Breast epithelium (tissue), 4 donors: Measurements from ENCODE around the gene TYK2. TPM values are rescaled to one million over a fixed set of nuclear protein-coding genes. Genes with fewer than 3 reads are reported as not detected.

Experiments
- DNase-seq, 2 donors: peaks; one replicate each; pipeline ENCODE4 v3.0.0-alpha.2; 2019; ENCODE audit warnings: low spot score in 2 of 2
- H3K27ac ChIP-seq, 2 donors: fragments of 200-600 bp; sonication (generic) in 1 of 2; one replicate each; pipeline ENCODE4 v1.5.1; 2016 to 2019; ENCODE audit warnings: mild to moderate bottlenecking in 1 of 2
- H3K27me3 ChIP-seq, 2 donors: fragments of 200-600 bp; sonication (generic) in 1 of 2; one replicate each; pipeline versions ENCODE4 v1.5.1 to v1.6.0; 2017 to 2019; ENCODE audit warnings: control low read depth in 1 of 2, mild to moderate bottlenecking in 1 of 2
- H3K36me3 ChIP-seq: fragments of 200-600 bp; one replicate; pipeline ENCODE4 v1.5.1; 2019
- H3K4me1 ChIP-seq, 2 donors: fragments of 200-600 bp; sonication (generic); one replicate each; pipeline ENCODE4 v1.5.1; 2016 to 2019; ENCODE audit warnings: control low read depth in 1 of 2
- H3K4me3 ChIP-seq, 3 donors: fragments of 200-600 bp; sonication (generic); 1 replicate in 2 of 3; 2 replicates in 1 of 3; pipeline ENCODE4 v1.5.1; 2016 to 2019; ENCODE audit warnings: mild to moderate bottlenecking in 3 of 3, moderate library complexity in 2 of 3
- H3K9me3 ChIP-seq, 2 donors: fragments of 200-600 bp; sonication (generic) in 1 of 2; one replicate each; pipeline ENCODE4 v1.5.1; 2016 to 2019; ENCODE audit warnings: control low read depth in 1 of 2
- CTCF ChIP-seq, 3 donors: fragments of 450-650 bp; IDR thresholded peaks; one replicate each; pipeline ENCODE4 v1.5.1; 2016 to 2017; ENCODE audit warnings: antibody characterized with exemption in 3 of 3, mild to moderate bottlenecking in 3 of 3, moderate library complexity in 3 of 3
- POLR2A ChIP-seq: fragments of 450-650 bp; IDR thresholded peaks from one replicate; pipeline ENCODE4 v1.6.1; 2016; ENCODE audit warnings: antibody characterized with exemption, mild to moderate bottlenecking, moderate library complexity
- POLR2AphosphoS5 ChIP-seq, 3 donors: sonication (generic); formaldehyde crosslinking; IDR thresholded peaks; one replicate each; pipeline ENCODE4 v1.6.1; 2017; ENCODE audit warnings: antibody characterized with exemption in 3 of 3
- intact Hi-C: fragments of 100-400 bp; cut with DNase I; formaldehyde crosslinking; loops from one replicate; pipeline ENCODE4 v1.15.1; 2023; ENCODE audit warnings: low total_unique reads
- total RNA-seq, 3 donors: library from RNA; depleted of rRNA; stranded (reverse); fragments of >200 nt; gene quantifications; one replicate each; pipeline ENCODE4 v1.1.0, GENCODE V29; 2016

TYK2 gene
- total RNA-seq, 3 donors from 2014 or later: 61.6 to 109 (median 104) TPM

- H3K36me3 ChIP-seq: peaks cover 19% of the 10 kb centered on the region
- H3K4me1 ChIP-seq: no peaks in the 10 kb centered on the region
- no peak overlapping the region for H3K27ac ChIP-seq
- H3K27me3 ChIP-seq: no peaks in the 10 kb centered on the region
- H3K9me3 ChIP-seq: no peaks in the 10 kb centered on the region
- intact Hi-C loops: no loop called here
- H3K4me3 ChIP-seq: no peak overlapping the region
- DNase-seq: no peak
- TF ChIP-seq CTCF (IDR thresholded peaks at IDR 0.05): no peak
Measured at GRCh38 chr19:10317857-10318462, 62.4 kb downstream of the TYK2 start.

- no peaks in the 10 kb centered on the region for H3K9me3 ChIP-seq
- no peak overlapping the region for H3K27ac ChIP-seq
- peaks cover 12% of the 10 kb centered on the region for H3K36me3 ChIP-seq
- no peaks in the 10 kb centered on the region for H3K27me3 ChIP-seq
- TF ChIP-seq CTCF (IDR thresholded peaks at IDR 0.05) (no peak), POLR2AphosphoS5 (IDR thresholded peaks at IDR 0.05) (no peak), POLR2A (no peak)
- intact Hi-C loops: no loop called here
- no peaks in the 10 kb centered on the region for H3K4me1 ChIP-seq
- DNase-seq: no peak
- no peak overlapping the region for H3K4me3 ChIP-seq
Measured at GRCh38 chr19:10317045-10317856, 63.1 kb downstream of the TYK2 start.

- intact Hi-C loops: no loop called here
Measured at GRCh38 chr19:10316229-10317044, 63.9 kb downstream of the TYK2 start.

GRCh38 chr19:10315335-10316214 is 64.8 kb downstream of the TYK2 start, which contains the start of gene FDX2:
Gene FDX2, minus strand, starts transcription at chr19:10316015. Its CDS starts 19 bp downstream, at chr19:10315996.
- no peaks in the 10 kb centered on the region for H3K4me1 ChIP-seq
- peaks cover 1% of the 10 kb centered on the region for H3K36me3 ChIP-seq
- H3K27ac ChIP-seq: peak within 1 kb of the TSS; percentile 54 to 72

More at GRCh38 chr19:10316229-10317044, 63.9 kb downstream of the TYK2 start:
- Histone ChIP-seq H3K4me3 (peak overlapping the region in 2 of 3 donors; percentile 86 to 95), H3K27me3 (no peaks in the 10 kb centered on the region), H3K27ac (peak overlapping the region; percentile 54 to 72), H3K36me3 (peaks cover 10% of the 10 kb centered on the region), H3K9me3 (no peaks in the 10 kb centered on the region), H3K4me1 (no peaks in the 10 kb centered on the region)
- DNase-seq: no peak
- TF ChIP-seq POLR2AphosphoS5 (IDR thresholded peaks at IDR 0.05) (no peak), POLR2A (no peak), CTCF (IDR thresholded peaks at IDR 0.05) (no peak)

More at GRCh38 chr19:10315335-10316214, 64.8 kb downstream of the TYK2 start, which contains the start of gene FDX2:
- no peaks in the 10 kb centered on the region for H3K9me3 ChIP-seq
- TF ChIP-seq CTCF (IDR thresholded peaks at IDR 0.05) (no peak), POLR2AphosphoS5 (IDR thresholded peaks at IDR 0.05) (no peak), POLR2A (no peak)
- intact Hi-C loops: no loop called here
- H3K27me3 ChIP-seq: no peaks in the 10 kb centered on the region
- peak; percentile 73 to 82 for DNase-seq
- H3K4me3 ChIP-seq: peak within 1 kb of the TSS; percentile 75 to 95 (median 86)
